Thyroid gland (tissue), 4 donors: ENCODE data around the gene GALNTL6.

Experiments
- CTCF ChIP-seq, 6 experiments: fragments of 200-600 bp in 3 of 6; fragments of 450-650 bp in 3 of 6; sonication (generic) in 3 of 6; IDR thresholded peaks; one replicate each; pipeline ENCODE4 v1.5.1; 2016 to 2019; ENCODE audit warnings: antibody characterized with exemption in 6 of 6, mild to moderate bottlenecking in 2 of 6, inconsistent platforms in 1 of 6, moderate library complexity in 1 of 6
- POLR2A ChIP-seq, 2 donors: fragments of 450-650 bp; IDR thresholded peaks; one replicate each; pipeline ENCODE4 v1.6.1; 2017; ENCODE audit warnings: antibody characterized with exemption in 2 of 2, mild to moderate bottlenecking in 2 of 2, moderate library complexity in 1 of 2

GRCh38 chr4:171794528-171794927, 18.7 kb upstream of the GALNTL6 start:
- TF ChIP-seq POLR2A (IDR thresholded peaks at IDR 0.05) (no peak), CTCF (IDR thresholded peaks at IDR 0.05) (no peak)
